HG03457 (cell line): ENCODE measurements around the gene ZNHIT1.

Experiments used
- ATAC-seq: cut with Tn5 transposase; IDR thresholded peaks from one replicate; pipeline ENCODE4 v1.9.1; 2021; ENCODE audit warnings: moderate number of reproducible peaks; ENCODE audit not compliant: unreplicated experiment

ZNHIT1 gene

GRCh38 chr7:101216860-101217387, 1.0 kb upstream of the ZNHIT1 start:
- peak; percentile 13 for ATAC-seq

GRCh38 chr7:101218236-101219125, 516 bp downstream of the ZNHIT1 start:
- peak; percentile 5 for ATAC-seq

GRCh38 chr7:101220295-101220694, 2.3 kb downstream of the ZNHIT1 start:
- no peak for ATAC-seq

- no peak for ATAC-seq
Observed at GRCh38 chr7:101222275-101222830, 4.4 kb downstream of the ZNHIT1 start.

GRCh38 chr7:101223528-101223927, 5.6 kb downstream of the ZNHIT1 start:
- no peak for ATAC-seq

GRCh38 chr7:101225650-101226049, 7.7 kb downstream of the ZNHIT1 start:
- ATAC-seq = no peak

GRCh38 chr7:101226721-101227120, 8.8 kb downstream of the ZNHIT1 start:
- no peak for ATAC-seq

GRCh38 chr7:101231644-101232043, 13.7 kb downstream of the ZNHIT1 start:
- no peak for ATAC-seq

GRCh38 chr7:101232141-101232850, 14.3 kb downstream of the ZNHIT1 start:
- ATAC-seq = no peak

GRCh38 chr7:101233907-101234547, 16.1 kb downstream of the ZNHIT1 start:
- no peak for ATAC-seq

GRCh38 chr7:101234636-101235035, 16.7 kb downstream of the ZNHIT1 start:
- no peak for ATAC-seq

- ATAC-seq = no peak
Observed at GRCh38 chr7:101235050-101235449, 17.1 kb downstream of the ZNHIT1 start.

- no peak for ATAC-seq
Observed at GRCh38 chr7:101235522-101235921, 17.6 kb downstream of the ZNHIT1 start.

- no peak for ATAC-seq
Observed at GRCh38 chr7:101236292-101236835, 18.4 kb downstream of the ZNHIT1 start.

- ATAC-seq = no peak
Observed at GRCh38 chr7:101237206-101238067, 19.5 kb downstream of the ZNHIT1 start, which contains the start of gene CLDN15. TSS of gene CLDN15 (minus strand) at chr7:101237802. CDS start at chr7:101237581, 221 bp downstream.

- ATAC-seq = no peak
Observed at GRCh38 chr7:101238226-101239182, 20.5 kb downstream of the ZNHIT1 start.

- ATAC-seq = no peak
Observed at GRCh38 chr7:101239191-101239950, 21.4 kb downstream of the ZNHIT1 start.

GRCh38 chr7:101239951-101240220, 21.9 kb downstream of the ZNHIT1 start:
- no peak for ATAC-seq
